Measurements from ENCODE around the gene ESCO1. TPM values are rescaled to one million over a fixed set of nuclear protein-coding genes. Genes with fewer than 3 reads are reported as not detected.

Gene ESCO1
- total RNA-seq, 2 experiments from 2014 or later: 25.3 to 37.7 TPM

Other genes with a start within 250 kb of the ESCO1 start
- 133 and 191 TPM in 2 replicates for gene SNRPD1, start 11.6 kb upstream of the ESCO1 start, total RNA-seq (2014; rRNA removed; shearing (Covaris generic))
- gene SNRPD1, start 11.6 kb upstream of the ESCO1 start, total RNA-seq (2022): 142 and 181 TPM in 2 replicates
- 126 and 154 TPM in 2 replicates for gene ABHD3, start 104.1 kb upstream of the ESCO1 start, total RNA-seq (2014; rRNA removed; shearing (Covaris generic))
- gene ABHD3, start 104.1 kb upstream of the ESCO1 start, total RNA-seq (2022): 169 and 185 TPM in 2 replicates
- 40.5 and 51.6 TPM in 2 replicates for gene MIB1, start 140.1 kb upstream of the ESCO1 start, total RNA-seq (2014; rRNA removed; shearing (Covaris generic))
- gene MIB1, start 140.1 kb upstream of the ESCO1 start, total RNA-seq (2022): 81.6 and 84.5 TPM in 2 replicates